ENCODE data around the gene SHMT1.

DNA sequence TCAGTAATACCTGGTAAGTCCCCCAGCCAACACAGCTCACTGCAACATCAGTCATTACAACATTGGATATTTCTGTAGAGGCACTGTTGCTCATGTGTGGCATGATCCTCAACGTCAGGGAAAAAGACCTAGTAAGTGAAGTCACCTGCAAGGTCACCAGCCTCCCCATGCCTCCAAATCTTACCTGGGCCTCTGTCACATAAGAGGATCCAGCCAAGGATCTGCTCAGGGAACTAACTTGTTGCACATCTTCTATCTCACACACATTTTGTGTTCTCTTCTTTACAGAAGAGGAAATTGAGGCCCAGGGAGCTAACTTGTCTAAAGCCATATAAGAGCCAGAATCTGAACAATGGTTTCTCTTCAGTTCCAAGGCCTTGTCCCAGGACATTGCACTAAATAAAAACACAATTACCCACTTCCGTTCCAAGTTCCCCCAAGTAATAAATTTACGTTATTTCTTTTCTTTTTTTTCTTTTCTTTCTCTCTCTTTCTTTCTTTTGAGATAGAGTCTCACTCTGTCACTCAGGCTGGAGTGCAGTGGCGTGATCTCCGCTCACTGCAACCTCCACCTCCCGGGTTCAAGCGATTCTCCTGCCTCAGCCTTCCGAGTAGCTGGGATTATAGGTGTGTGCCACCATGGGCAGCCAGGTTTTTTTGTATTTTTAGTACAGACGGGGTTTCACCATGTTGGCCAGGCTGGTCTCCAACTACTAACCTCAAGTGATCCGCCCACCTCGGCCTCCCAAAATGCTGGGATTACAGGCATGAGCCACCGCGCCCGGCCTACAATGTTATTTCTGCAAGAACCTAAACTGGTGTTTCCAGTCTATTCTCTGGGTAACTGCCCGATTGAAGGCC lies 1.3 kb downstream of the SHMT1 start:
- TF ChIP-seq, protein P1, sequence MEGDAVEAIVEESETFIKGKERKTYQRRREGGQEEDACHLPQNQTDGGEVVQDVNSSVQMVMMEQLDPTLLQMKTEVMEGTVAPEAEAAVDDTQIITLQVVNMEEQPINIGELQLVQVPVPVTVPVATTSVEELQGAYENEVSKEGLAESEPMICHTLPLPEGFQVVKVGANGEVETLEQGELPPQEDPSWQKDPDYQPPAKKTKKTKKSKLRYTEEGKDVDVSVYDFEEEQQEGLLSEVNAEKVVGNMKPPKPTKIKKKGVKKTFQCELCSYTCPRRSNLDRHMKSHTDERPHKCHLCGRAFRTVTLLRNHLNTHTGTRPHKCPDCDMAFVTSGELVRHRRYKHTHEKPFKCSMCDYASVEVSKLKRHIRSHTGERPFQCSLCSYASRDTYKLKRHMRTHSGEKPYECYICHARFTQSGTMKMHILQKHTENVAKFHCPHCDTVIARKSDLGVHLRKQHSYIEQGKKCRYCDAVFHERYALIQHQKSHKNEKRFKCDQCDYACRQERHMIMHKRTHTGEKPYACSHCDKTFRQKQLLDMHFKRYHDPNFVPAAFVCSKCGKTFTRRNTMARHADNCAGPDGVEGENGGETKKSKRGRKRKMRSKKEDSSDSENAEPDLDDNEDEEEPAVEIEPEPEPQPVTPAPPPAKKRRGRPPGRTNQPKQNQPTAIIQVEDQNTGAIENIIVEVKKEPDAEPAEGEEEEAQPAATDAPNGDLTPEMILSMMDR (IDR thresholded peaks at IDR 0.05), result no peak
- TF ChIP-seq POLR2A (IDR thresholded peaks at IDR 0.05), result no peak
